PC-3 (cell line): Measurements from ENCODE around the gene OPRD1.

Experiments
- EZH2 ChIP-seq: fragments of 300-600 bp; sonication (generic); IDR thresholded peaks from one replicate; pipeline ENCODE4 v1.6.1; 2017; ENCODE audit warnings: antibody characterized with exemption, mild to moderate bottlenecking, low read length; ENCODE audit not compliant: unreplicated experiment
- EZH2phosphoT487 ChIP-seq: fragments of 300-600 bp; sonication (generic); IDR thresholded peaks from 2 replicates; pipeline ENCODE4 v1.6.1; 2018; ENCODE audit warnings: mild to moderate bottlenecking, antibody characterized with exemption, low read length, borderline replicate concordance
- TF ChIP-seq, protein P1 (sequence below): fragments of 300-600 bp; sonication (generic); conservative IDR thresholded peaks from 2 replicates; pipeline ENCODE4 v1.5.1; 2017; ENCODE audit warnings: antibody characterized with exemption, low read depth, mild to moderate bottlenecking, low read length

DNA sequence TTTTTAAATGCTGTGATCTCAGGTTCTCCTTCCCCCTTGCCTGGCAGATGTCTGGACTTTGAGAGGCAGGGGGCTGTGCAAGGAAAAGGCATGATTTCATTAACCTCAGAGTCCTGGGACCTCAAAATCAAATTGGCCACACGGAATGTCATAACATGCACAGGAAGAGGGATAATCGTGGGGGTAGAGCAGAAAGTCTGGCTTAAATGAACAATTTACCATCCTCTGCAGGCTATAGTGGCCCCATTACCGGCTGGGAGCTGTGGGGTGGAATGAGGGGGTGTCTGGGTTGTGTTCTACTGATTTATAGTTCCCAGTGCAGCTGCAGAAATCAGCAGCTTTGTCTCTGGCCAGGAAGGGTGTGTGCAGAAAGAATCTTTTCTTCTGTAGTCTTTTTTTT lies 10.8 kb downstream of the OPRD1 start:
- TF ChIP-seq, protein P1, sequence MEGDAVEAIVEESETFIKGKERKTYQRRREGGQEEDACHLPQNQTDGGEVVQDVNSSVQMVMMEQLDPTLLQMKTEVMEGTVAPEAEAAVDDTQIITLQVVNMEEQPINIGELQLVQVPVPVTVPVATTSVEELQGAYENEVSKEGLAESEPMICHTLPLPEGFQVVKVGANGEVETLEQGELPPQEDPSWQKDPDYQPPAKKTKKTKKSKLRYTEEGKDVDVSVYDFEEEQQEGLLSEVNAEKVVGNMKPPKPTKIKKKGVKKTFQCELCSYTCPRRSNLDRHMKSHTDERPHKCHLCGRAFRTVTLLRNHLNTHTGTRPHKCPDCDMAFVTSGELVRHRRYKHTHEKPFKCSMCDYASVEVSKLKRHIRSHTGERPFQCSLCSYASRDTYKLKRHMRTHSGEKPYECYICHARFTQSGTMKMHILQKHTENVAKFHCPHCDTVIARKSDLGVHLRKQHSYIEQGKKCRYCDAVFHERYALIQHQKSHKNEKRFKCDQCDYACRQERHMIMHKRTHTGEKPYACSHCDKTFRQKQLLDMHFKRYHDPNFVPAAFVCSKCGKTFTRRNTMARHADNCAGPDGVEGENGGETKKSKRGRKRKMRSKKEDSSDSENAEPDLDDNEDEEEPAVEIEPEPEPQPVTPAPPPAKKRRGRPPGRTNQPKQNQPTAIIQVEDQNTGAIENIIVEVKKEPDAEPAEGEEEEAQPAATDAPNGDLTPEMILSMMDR: no peak
- TF ChIP-seq EZH2 (no peak), EZH2phosphoT487 (no peak)
